HCT116 (cell line): ENCODE results near the gene FAXC. TPM values are rescaled to one million over a fixed set of nuclear protein-coding genes. Genes with fewer than 3 reads are reported as not detected.

Experiments used
- ATAC-seq: fragments of 200-7000 bp; cut with Tn5 transposase; 2 replicates; pipeline ENCODE4 v1.9.1; 2020; ENCODE audit warnings: mild to moderate bottlenecking, moderate library complexity
- BruUV-seq: library from RNA; stranded (reverse); fragments of 400-500 nt; replicated peaks from 2 replicates; lab custom pipeline; 2021; lab: Mats Ljungman, UMichigan
- CTCF ChIA-PET: fragments of 300-600 bp; sonication (Branson Sonifier 250); formaldehyde crosslinking; loops from one replicate; lab custom pipeline; 2021; ENCODE audit warnings: antibody characterized with exemption; lab: Charles Lee
- POLR2A ChIA-PET: fragments of 300-600, 350-600 bp; sonication (Branson Sonifier 250); formaldehyde crosslinking; loops from one replicate; lab custom pipeline; 2021; ENCODE audit warnings: antibody characterized with exemption; lab: Charles Lee
- RAD21 ChIA-PET, 2 experiments: fragments of 300-600 bp; sonication (Branson Sonifier 250); formaldehyde crosslinking; loops; one replicate each; lab custom pipeline; 2023; ENCODE audit warnings: low total read pairs in 2 of 2; ENCODE audit not compliant: uncharacterized antibody in 2 of 2, unreplicated experiment in 2 of 2, low non-redundant PET in 1 of 2; lab: Charles Lee
- DNase-seq: peaks from one replicate; pipeline ENCODE4 v3.0.0-alpha.2; 2010; ENCODE audit warnings: low read depth, low spot score
- H2AFZ ChIP-seq: fragments of 200-600 bp; shearing (Covaris generic), sonication (generic); 2 replicates; pipeline ENCODE4 v1.6.1; 2017; ENCODE audit warnings: low read depth, mixed run types, mixed read lengths, antibody characterized with exemption, low read length; ENCODE audit not compliant: poor library complexity, severe bottlenecking
- H3K27ac ChIP-seq: 2 replicates; pipeline ENCODE4 v1.5.1; 2012; ENCODE audit warnings: low read depth, low read length
- H3K27me3 ChIP-seq: fragments of 200-600 bp; sonication (generic); 2 replicates; pipeline ENCODE4 v1.6.1; 2016; ENCODE audit warnings: mixed run types, low read length, mixed read lengths; ENCODE audit not compliant: insufficient read depth
- H3K36me3 ChIP-seq, 2 experiments: fragments of 200-500 bp in 1 of 2; fragments of 200-600 bp in 1 of 2; sonication (Bioruptor generic) in 1 of 2; sonication (generic) in 1 of 2; 2 replicates each; pipeline versions ENCODE4 v1.5.1 to v1.6.1; 2014 to 2016; ENCODE audit warnings: low read length in 2 of 2, inconsistent platforms in 1 of 2, mixed read lengths in 1 of 2, mixed run types in 1 of 2; ENCODE audit not compliant: insufficient read depth in 2 of 2, control insufficient read depth in 1 of 2
- H3K4me1 ChIP-seq, 2 experiments: fragments of 200-600 bp in 1 of 2; sonication (generic) in 1 of 2; 2 replicates each; pipeline versions ENCODE4 v1.5.1 to v1.6.1; 2012 to 2017; ENCODE audit warnings: low read length in 2 of 2, inconsistent platforms in 1 of 2, mild to moderate bottlenecking in 1 of 2, mixed read lengths in 1 of 2, mixed run types in 1 of 2, moderate library complexity in 1 of 2; ENCODE audit not compliant: insufficient read depth in 2 of 2, control insufficient read depth in 1 of 2
- H3K4me2 ChIP-seq: fragments of 200-600 bp; sonication (generic); 2 replicates; pipeline ENCODE4 v1.6.1; 2017; ENCODE audit warnings: mixed run types, low read length, mixed read lengths
- H3K4me3 ChIP-seq, 2 experiments: fragments of 200-600 bp in 1 of 2; sonication (generic) in 1 of 2; replicated peaks in 1 of 2; 2 replicates each; pipeline ENCODE4 v1.5.1; 2011 to 2016; ENCODE audit warnings: low read length in 2 of 2, control low read depth in 1 of 2, low read depth in 1 of 2, mild to moderate bottlenecking in 1 of 2, mixed read lengths in 1 of 2, mixed run types in 1 of 2
- H3K79me2 ChIP-seq: fragments of 200-600 bp; sonication (generic); 2 replicates; pipeline ENCODE4 v1.6.1; 2017; ENCODE audit warnings: mild to moderate bottlenecking, mixed run types, low read length, moderate library complexity, mixed read lengths; ENCODE audit not compliant: insufficient read depth
- H3K9ac ChIP-seq: fragments of 200-600 bp; sonication (generic); 2 replicates; pipeline ENCODE4 v1.6.1; 2016; ENCODE audit warnings: low read length, mixed read lengths
- H3K9me2 ChIP-seq: fragments of 200-600 bp; sonication (generic), shearing (Covaris generic); 2 replicates; pipeline ENCODE4 v1.6.1; 2017; ENCODE audit warnings: mixed run types, mild to moderate bottlenecking, moderate library complexity; ENCODE audit not compliant: insufficient read depth
- H3K9me3 ChIP-seq, 2 experiments: fragments of 200-500 bp in 1 of 2; fragments of 200-600 bp in 1 of 2; sonication (Bioruptor generic) in 1 of 2; sonication (generic) in 1 of 2; 2 replicates each; pipeline ENCODE4 v1.6.1; 2014 to 2017; ENCODE audit warnings: low read length in 2 of 2, mixed read lengths in 2 of 2, inconsistent platforms in 1 of 2, low read depth in 1 of 2, mild to moderate bottlenecking in 1 of 2, mixed run types in 1 of 2, moderate library complexity in 1 of 2; ENCODE audit not compliant: control insufficient read depth in 1 of 2, insufficient read depth in 1 of 2
- H4K20me1 ChIP-seq: fragments of 200-600 bp; sonication (generic), shearing (Covaris generic); 2 replicates; pipeline ENCODE4 v1.6.1; 2017; ENCODE audit warnings: mixed run types, mild to moderate bottlenecking, moderate library complexity; ENCODE audit not compliant: insufficient read depth
- ATF3 ChIP-seq: IDR thresholded peaks from 2 replicates; pipeline ENCODE4 v1.6.1; 2012
- CTCF ChIP-seq, 3 experiments: fragments of 200-600 bp in 1 of 3; sonication (generic) in 1 of 3; IDR thresholded peaks in 2 of 3; conservative IDR thresholded peaks in 1 of 3; 2 replicates each; pipeline ENCODE4 v1.5.1; 2012 to 2017; ENCODE audit warnings: low read depth in 2 of 3, low read length in 2 of 3, antibody characterized with exemption in 1 of 3, borderline replicate concordance in 1 of 3, control low read depth in 1 of 3, mild to moderate bottlenecking in 1 of 3, mixed read lengths in 1 of 3, mixed run types in 1 of 3, moderate library complexity in 1 of 3; ENCODE audit not compliant: insufficient read depth in 1 of 3
- EZH2 ChIP-seq: fragments of 200-600 bp; sonication (generic); IDR thresholded peaks from 2 replicates; pipeline ENCODE4 v1.6.1; 2017; ENCODE audit warnings: antibody characterized with exemption, mixed run types
- EZH2phosphoT487 ChIP-seq: fragments of 200-600 bp; IDR thresholded peaks from 2 replicates; pipeline ENCODE4 v1.6.1; 2018; ENCODE audit warnings: antibody characterized with exemption, borderline replicate concordance
- POLR2A ChIP-seq: IDR thresholded peaks from 2 replicates; pipeline ENCODE4 v1.7.0; 2011; ENCODE audit warnings: borderline replicate concordance; ENCODE audit not compliant: insufficient read depth, insufficient read length; ENCODE audit errors: extremely low read depth
- SRF ChIP-seq: IDR thresholded peaks from 2 replicates; pipeline ENCODE4 v1.6.1; 2012; ENCODE audit warnings: low read depth
- TCF7L2 ChIP-seq: IDR thresholded peaks from 2 replicates; pipeline ENCODE4 v1.7.0; 2011; ENCODE audit warnings: borderline replicate concordance, inconsistent platforms; ENCODE audit not compliant: insufficient read depth, insufficient read length; ENCODE audit errors: extremely low read depth
- ZFX ChIP-seq: fragments of 450-650 bp; IDR thresholded peaks from 2 replicates; pipeline ENCODE4 v1.6.1; 2017
- ZNF274 ChIP-seq: fragments of 200-500 bp; sonication (Bioruptor generic); IDR thresholded peaks from 2 replicates; pipeline ENCODE4 v1.6.1; 2014; ENCODE audit warnings: mild to moderate bottlenecking, low read depth, low read length, inconsistent platforms
- intact Hi-C: fragments of 100-400 bp; cut with micrococcal nuclease; formaldehyde crosslinking; loops from 2 replicates; pipeline ENCODE4 v1.10.0; 2022
- total RNA-seq: library from RNA; stranded (reverse); gene quantifications from one replicate; pipeline ENCODE4 v1.2.1, GENCODE V29; 2021; ENCODE audit not compliant: unreplicated experiment

The FAXC gene
- total RNA-seq, 1 experiment from 2014 or later = 4.7 TPM

DNA sequence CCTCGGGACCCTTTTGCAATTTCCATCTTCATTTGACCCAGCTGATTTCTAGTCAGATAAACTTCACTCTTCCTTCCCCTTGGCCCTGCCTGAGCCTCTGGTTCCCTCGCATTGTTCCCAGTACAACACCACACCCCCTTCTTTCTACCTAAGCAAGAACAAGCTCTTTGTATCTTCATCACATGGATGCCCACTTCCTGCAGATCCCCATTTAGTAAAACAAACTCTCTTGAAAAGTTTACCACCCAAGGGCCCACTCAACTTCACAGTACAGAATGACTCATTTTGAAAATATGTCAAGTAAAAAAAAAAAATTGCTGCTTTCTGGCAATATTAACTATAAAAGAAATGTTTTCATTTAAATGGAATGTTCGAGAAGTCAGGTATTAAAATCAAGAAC lies 5.2 kb downstream of the FAXC start (continued):
- TF ChIP-seq TCF7L2 (no peak), ZFX (no peak), CTCF (IDR thresholded peaks at IDR 0.05 in 2 of 3, conservative IDR thresholded peaks at IDR 0.05 in 1 of 3; ENCODE audit: borderline replicate concordance in 1 of 3, insufficient read depth in 1 of 3, low read depth in 2 of 3, low read length in 2 of 3) (no peak), EZH2phosphoT487 (no peak), SRF (no peak), POLR2A (no peak)

- no peaks in the 10 kb centered on the region for H3K79me2 ChIP-seq
- ChIA-PET POLR2A (no interaction called here), CTCF (interaction anchor here (1.1 to 1.3 kb wide), 2 partner anchors 11 to 12 kb away, joined by 3 to 4 read pairs; no protein-coding TSS in a partner anchor), RAD21 (no interaction called here)
- no peaks in the 10 kb centered on the region for H3K9me2 ChIP-seq
- no peak for DNase-seq
- no peaks in the 10 kb centered on the region for H3K36me3 ChIP-seq
- H3K9me3 ChIP-seq = no peaks in the 10 kb centered on the region
- BruUV-seq = no TSS peak
- no peaks in the 10 kb centered on the region for H3K27me3 ChIP-seq
- H3K9ac ChIP-seq = no peak overlapping the region
- H3K27ac ChIP-seq = no peak overlapping the region
- H3K4me2 ChIP-seq = no peak overlapping the region
- 0 out of 4 replicates have a peak, but pooled peaks cover 0 to 5% of the 10 kb centered on the region in 2 experiments for H3K4me1 ChIP-seq
- H4K20me1 ChIP-seq = no peaks in the 10 kb centered on the region
- H2AFZ ChIP-seq = no peak overlapping the region
- no peak overlapping the region for H3K4me3 ChIP-seq
- ATAC-seq = no peak
- intact Hi-C loops = no loop called here
- no peak for TF ChIP-seq ZNF274
- TF ChIP-seq TCF7L2 = no peak
- TF ChIP-seq ATF3 = no peak
- TF ChIP-seq EZH2 = no peak
- TF ChIP-seq, all 23 proteins: peak for 0
These were observed 7.5 kb downstream of the FAXC start for GRCh38 chr6:99341862-99342455.
